ENCODE data around the gene DDHD1. TPM values are rescaled to one million over a fixed set of nuclear protein-coding genes. Genes with fewer than 3 reads are reported as not detected.
"Not testable (repeated sequence)": the region's sequence is repeated elsewhere in the genome, so short reads cannot be mapped to it uniquely, and the experiment has no call there.

Gene DDHD1
- total RNA-seq, 1 donor from 2014 or later: 14.5 TPM

- H3K79me2 ChIP-seq (ENCODE audit: insufficient read depth, low read length): peaks cover 11% of the 10 kb centered on the region
- H3K27ac Mint-ChIP-seq (ENCODE audit: unreplicated experiment): no peak overlapping the region
Measured at GRCh38 chr14:53124786-53125185, 28.3 kb downstream of the DDHD1 start.

GRCh38 chr14:53121419-53121818 is 31.7 kb downstream of the DDHD1 start:
- H3K4me3 ChIP-seq (ENCODE audit: insufficient read depth, low read depth, low read length); H3K4me3 Mint-ChIP-seq (ENCODE audit: unreplicated experiment); H3K27ac ChIP-seq (ENCODE audit: low read depth, low read length); H3K27ac Mint-ChIP-seq (ENCODE audit: unreplicated experiment); DNase-seq (ENCODE audit: low read depth); H2AFZ ChIP-seq (ENCODE audit: low read depth, low read length); H3K9ac ChIP-seq (ENCODE audit: low read length); H3K27me3 Mint-ChIP-seq (ENCODE audit: low read depth, unreplicated experiment); H3K36me3 ChIP-seq (ENCODE audit: insufficient read depth, low read length); H4K20me1 ChIP-seq (ENCODE audit: insufficient read depth, low read length); H3K27me3 ChIP-seq (ENCODE audit: insufficient read depth, low read length); H3K9me3 Mint-ChIP-seq (ENCODE audit: unreplicated experiment); H3K36me3 Mint-ChIP-seq (ENCODE audit: low read depth, unreplicated experiment); H3K4me1 Mint-ChIP-seq (ENCODE audit: low read depth, unreplicated experiment); H3K4me1 ChIP-seq (ENCODE audit: insufficient read depth, low read length); H3K4me2 ChIP-seq (ENCODE audit: low read length); FAIRE-seq; H3K79me2 ChIP-seq (ENCODE audit: insufficient read depth, low read length); H3K9me3 ChIP-seq (ENCODE audit: insufficient read depth, low read depth, low read length): not testable (repeated sequence)

More at GRCh38 chr14:53124786-53125185, 28.3 kb downstream of the DDHD1 start:
- Histone ChIP-seq H3K4me2 (ENCODE audit: low read length) (no peak overlapping the region), H3K27me3 (ENCODE audit: insufficient read depth, low read length) (no peaks in the 10 kb centered on the region), H3K9ac (ENCODE audit: low read length) (no peak overlapping the region), H4K20me1 (ENCODE audit: insufficient read depth, low read length) (no peaks in the 10 kb centered on the region), H3K27ac (ENCODE audit: low read depth, low read length) (no peak overlapping the region), H3K36me3 (ENCODE audit: insufficient read depth, low read length) (no peaks in the 10 kb centered on the region), H3K4me3 (ENCODE audit: insufficient read depth, low read depth, low read length) (no peak overlapping the region), H3K9me3 (ENCODE audit: insufficient read depth, low read depth, low read length) (no peaks in the 10 kb centered on the region), H2AFZ (ENCODE audit: low read depth, low read length) (no peak overlapping the region), H3K4me1 (ENCODE audit: insufficient read depth, low read length) (no peaks in the 10 kb centered on the region)
- Mint-ChIP-seq H3K27me3 (ENCODE audit: low read depth, unreplicated experiment) (no peaks in the 10 kb centered on the region), H3K9me3 (ENCODE audit: unreplicated experiment) (peaks cover 6% of the 10 kb centered on the region), H3K36me3 (ENCODE audit: low read depth, unreplicated experiment) (no peaks in the 10 kb centered on the region), H3K4me3 (ENCODE audit: unreplicated experiment) (no peak overlapping the region), H3K4me1 (ENCODE audit: low read depth, unreplicated experiment) (no peaks in the 10 kb centered on the region)
- DNase-seq (ENCODE audit: low read depth) (no peak), FAIRE-seq (no peak)
- TF ChIP-seq CTCF (IDR thresholded peaks at IDR 0.05; ENCODE audit: insufficient read depth, low read depth, low read length): no peak
- no peak for TF ChIP-seq EZH2 (IDR thresholded peaks at IDR 0.05; ENCODE audit: insufficient read depth, low read length)

- not testable (repeated sequence) for H3K27ac Mint-ChIP-seq (ENCODE audit: unreplicated experiment); H2AFZ ChIP-seq (ENCODE audit: low read depth, low read length); FAIRE-seq; H3K36me3 Mint-ChIP-seq (ENCODE audit: low read depth, unreplicated experiment); DNase-seq (ENCODE audit: low read depth); H3K4me1 ChIP-seq (ENCODE audit: insufficient read depth, low read length); H3K27me3 ChIP-seq (ENCODE audit: insufficient read depth, low read length); H3K36me3 ChIP-seq (ENCODE audit: insufficient read depth, low read length); H3K27ac ChIP-seq (ENCODE audit: low read depth, low read length); H3K79me2 ChIP-seq (ENCODE audit: insufficient read depth, low read length); H3K9ac ChIP-seq (ENCODE audit: low read length); H4K20me1 ChIP-seq (ENCODE audit: insufficient read depth, low read length); H3K9me3 ChIP-seq (ENCODE audit: insufficient read depth, low read depth, low read length); H3K27me3 Mint-ChIP-seq (ENCODE audit: low read depth, unreplicated experiment); H3K4me3 ChIP-seq (ENCODE audit: insufficient read depth, low read depth, low read length); H3K4me2 ChIP-seq (ENCODE audit: low read length); H3K4me3 Mint-ChIP-seq (ENCODE audit: unreplicated experiment)
- H3K9me3 Mint-ChIP-seq (ENCODE audit: unreplicated experiment): peaks cover 11% of the 10 kb centered on the region
- peaks cover 11% of the 10 kb centered on the region for H3K4me1 Mint-ChIP-seq (ENCODE audit: low read depth, unreplicated experiment)
Measured at GRCh38 chr14:53117479-53117878, 35.6 kb downstream of the DDHD1 start.

- Histone ChIP-seq H3K27me3 (ENCODE audit: insufficient read depth, low read length) (no peaks in the 10 kb centered on the region), H3K27ac (ENCODE audit: low read depth, low read length) (no peak overlapping the region), H3K9me3 (ENCODE audit: insufficient read depth, low read depth, low read length) (no peaks in the 10 kb centered on the region), H4K20me1 (ENCODE audit: insufficient read depth, low read length) (peaks cover 7% of the 10 kb centered on the region), H3K79me2 (ENCODE audit: insufficient read depth, low read length) (peaks cover 4% of the 10 kb centered on the region), H2AFZ (ENCODE audit: low read depth, low read length) (no peak overlapping the region), H3K4me2 (ENCODE audit: low read length) (no peak overlapping the region), H3K36me3 (ENCODE audit: insufficient read depth, low read length) (no peaks in the 10 kb centered on the region), H3K9ac (ENCODE audit: low read length) (no peak overlapping the region), H3K4me3 (ENCODE audit: insufficient read depth, low read depth, low read length) (no peak overlapping the region), H3K4me1 (ENCODE audit: insufficient read depth, low read length) (no peaks in the 10 kb centered on the region)
- Mint-ChIP-seq H3K27ac (ENCODE audit: unreplicated experiment) (no peak overlapping the region), H3K36me3 (ENCODE audit: low read depth, unreplicated experiment) (peaks cover 4% of the 10 kb centered on the region), H3K27me3 (ENCODE audit: low read depth, unreplicated experiment) (no peaks in the 10 kb centered on the region), H3K9me3 (ENCODE audit: unreplicated experiment) (peaks cover 9% of the 10 kb centered on the region), H3K4me1 (ENCODE audit: low read depth, unreplicated experiment) (peaks cover 11% of the 10 kb centered on the region), H3K4me3 (ENCODE audit: unreplicated experiment) (no peak overlapping the region)
- TF ChIP-seq CTCF (IDR thresholded peaks at IDR 0.05; ENCODE audit: insufficient read depth, low read depth, low read length) (no peak), EZH2 (IDR thresholded peaks at IDR 0.05; ENCODE audit: insufficient read depth, low read length) (no peak)
- no peak for FAIRE-seq
- DNase-seq (ENCODE audit: low read depth): no peak
Measured at GRCh38 chr14:53113989-53114388, 39.1 kb downstream of the DDHD1 start.

All from astrocyte (in vitro differentiated cells and primary cell).